Breast epithelium (tissue), 4 donors: ENCODE data around the gene PAFAH1B1. TPM values are rescaled to one million over a fixed set of nuclear protein-coding genes. Genes with fewer than 3 reads are reported as not detected.
A peak's percentile ranks its signal among the peaks of the same experiment; 100 is the strongest.

Experiments
- DNase-seq, 2 donors: peaks; one replicate each; pipeline ENCODE4 v3.0.0-alpha.2; 2019; ENCODE audit warnings: low spot score in 2 of 2
- H3K27ac ChIP-seq, 2 donors: fragments of 200-600 bp; sonication (generic) in 1 of 2; one replicate each; pipeline ENCODE4 v1.5.1; 2016 to 2019; ENCODE audit warnings: mild to moderate bottlenecking in 1 of 2
- H3K27me3 ChIP-seq, 2 donors: fragments of 200-600 bp; sonication (generic) in 1 of 2; one replicate each; pipeline versions ENCODE4 v1.5.1 to v1.6.0; 2017 to 2019; ENCODE audit warnings: control low read depth in 1 of 2, mild to moderate bottlenecking in 1 of 2
- H3K36me3 ChIP-seq: fragments of 200-600 bp; one replicate; pipeline ENCODE4 v1.5.1; 2019
- H3K4me1 ChIP-seq, 2 donors: fragments of 200-600 bp; sonication (generic); one replicate each; pipeline ENCODE4 v1.5.1; 2016 to 2019; ENCODE audit warnings: control low read depth in 1 of 2
- H3K4me3 ChIP-seq, 3 donors: fragments of 200-600 bp; sonication (generic); 1 replicate in 2 of 3; 2 replicates in 1 of 3; pipeline ENCODE4 v1.5.1; 2016 to 2019; ENCODE audit warnings: mild to moderate bottlenecking in 3 of 3, moderate library complexity in 2 of 3
- H3K9me3 ChIP-seq, 2 donors: fragments of 200-600 bp; sonication (generic) in 1 of 2; one replicate each; pipeline ENCODE4 v1.5.1; 2016 to 2019; ENCODE audit warnings: control low read depth in 1 of 2
- POLR2A ChIP-seq: fragments of 450-650 bp; IDR thresholded peaks from one replicate; pipeline ENCODE4 v1.6.1; 2016; ENCODE audit warnings: antibody characterized with exemption, mild to moderate bottlenecking, moderate library complexity
- POLR2AphosphoS5 ChIP-seq, 3 donors: sonication (generic); formaldehyde crosslinking; IDR thresholded peaks; one replicate each; pipeline ENCODE4 v1.6.1; 2017; ENCODE audit warnings: antibody characterized with exemption in 3 of 3
- intact Hi-C: fragments of 100-400 bp; cut with DNase I; formaldehyde crosslinking; loops from one replicate; pipeline ENCODE4 v1.15.1; 2023; ENCODE audit warnings: low total_unique reads
- total RNA-seq, 3 donors: library from RNA; depleted of rRNA; stranded (reverse); fragments of >200 nt; gene quantifications; one replicate each; pipeline ENCODE4 v1.1.0, GENCODE V29; 2016
- TF ChIP-seq, protein P1 (sequence below), 3 donors: fragments of 450-650 bp; IDR thresholded peaks; one replicate each; pipeline ENCODE4 v1.5.1; 2016 to 2017; ENCODE audit warnings: antibody characterized with exemption in 3 of 3, mild to moderate bottlenecking in 3 of 3, moderate library complexity in 3 of 3

Gene PAFAH1B1
- total RNA-seq, 3 donors from 2014 or later: 99.5 to 134 (median 119) TPM

DNA sequence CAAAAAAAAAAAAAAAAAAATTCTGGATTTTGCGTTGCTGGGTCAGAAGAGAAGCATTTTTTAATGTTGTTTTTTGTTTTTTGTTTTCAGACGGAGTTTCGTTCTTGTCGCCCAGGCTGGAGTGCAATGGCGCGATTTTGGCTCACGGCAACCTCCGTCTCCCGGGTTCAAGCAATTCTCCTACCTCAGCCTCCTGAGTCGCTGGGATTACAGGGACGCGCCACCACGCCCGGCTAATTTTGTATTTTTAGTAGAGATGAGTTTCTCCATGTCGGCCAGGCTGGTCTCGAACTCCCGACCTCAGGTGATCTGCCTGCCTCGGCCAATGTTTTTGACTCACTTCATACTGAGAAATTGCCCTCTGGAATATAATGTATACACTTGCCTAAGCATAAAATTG lies 11.0 kb upstream of the PAFAH1B1 start:
- H3K4me1 ChIP-seq: no peaks in the 10 kb centered on the region
- no peaks in the 10 kb centered on the region for H3K27me3 ChIP-seq
- H3K36me3 ChIP-seq: no peaks in the 10 kb centered on the region
- no peak overlapping the region for H3K4me3 ChIP-seq
- DNase-seq: no peak
- intact Hi-C loops: no loop called here
- TF ChIP-seq, protein P1, sequence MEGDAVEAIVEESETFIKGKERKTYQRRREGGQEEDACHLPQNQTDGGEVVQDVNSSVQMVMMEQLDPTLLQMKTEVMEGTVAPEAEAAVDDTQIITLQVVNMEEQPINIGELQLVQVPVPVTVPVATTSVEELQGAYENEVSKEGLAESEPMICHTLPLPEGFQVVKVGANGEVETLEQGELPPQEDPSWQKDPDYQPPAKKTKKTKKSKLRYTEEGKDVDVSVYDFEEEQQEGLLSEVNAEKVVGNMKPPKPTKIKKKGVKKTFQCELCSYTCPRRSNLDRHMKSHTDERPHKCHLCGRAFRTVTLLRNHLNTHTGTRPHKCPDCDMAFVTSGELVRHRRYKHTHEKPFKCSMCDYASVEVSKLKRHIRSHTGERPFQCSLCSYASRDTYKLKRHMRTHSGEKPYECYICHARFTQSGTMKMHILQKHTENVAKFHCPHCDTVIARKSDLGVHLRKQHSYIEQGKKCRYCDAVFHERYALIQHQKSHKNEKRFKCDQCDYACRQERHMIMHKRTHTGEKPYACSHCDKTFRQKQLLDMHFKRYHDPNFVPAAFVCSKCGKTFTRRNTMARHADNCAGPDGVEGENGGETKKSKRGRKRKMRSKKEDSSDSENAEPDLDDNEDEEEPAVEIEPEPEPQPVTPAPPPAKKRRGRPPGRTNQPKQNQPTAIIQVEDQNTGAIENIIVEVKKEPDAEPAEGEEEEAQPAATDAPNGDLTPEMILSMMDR (IDR thresholded peaks at IDR 0.05): no peak
- TF ChIP-seq POLR2AphosphoS5 (IDR thresholded peaks at IDR 0.05): no peak
- no peak for TF ChIP-seq POLR2A
- no peak overlapping the region for H3K27ac ChIP-seq
- H3K9me3 ChIP-seq: no peaks in the 10 kb centered on the region

DNA sequence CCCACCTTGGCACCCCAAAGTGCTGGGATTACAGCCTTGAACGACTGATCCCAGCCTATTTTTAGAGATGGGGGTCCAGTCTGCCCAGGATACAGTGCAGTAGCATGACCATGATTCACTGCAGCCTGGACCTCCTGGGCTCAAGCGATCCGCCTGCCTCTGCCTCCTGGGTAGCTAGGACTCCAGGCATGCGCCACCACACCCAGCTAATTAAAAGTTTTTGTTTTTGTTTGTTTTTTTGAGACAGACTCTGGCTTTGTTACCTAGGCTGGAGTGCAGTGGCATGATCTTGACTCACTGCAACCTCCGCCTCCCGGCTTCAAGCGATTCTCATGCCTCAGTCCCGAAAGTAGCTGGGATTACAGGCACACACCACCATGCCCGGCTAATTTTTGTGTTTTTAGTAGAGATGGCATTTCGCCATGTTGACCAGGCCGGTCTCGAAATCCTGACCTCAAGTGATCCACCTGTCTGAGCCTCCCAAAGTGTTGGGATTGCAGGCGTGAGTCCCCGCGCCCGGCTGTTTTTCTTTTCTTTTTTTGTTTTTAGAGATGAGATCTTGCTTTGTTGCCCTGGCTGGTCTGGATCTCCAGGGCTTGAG lies 2.3 kb upstream of the PAFAH1B1 start:
- intact Hi-C loops: no loop called here
- Histone ChIP-seq H3K4me3 (no peak overlapping the region), H3K27me3 (no peaks in the 10 kb centered on the region)

DNA sequence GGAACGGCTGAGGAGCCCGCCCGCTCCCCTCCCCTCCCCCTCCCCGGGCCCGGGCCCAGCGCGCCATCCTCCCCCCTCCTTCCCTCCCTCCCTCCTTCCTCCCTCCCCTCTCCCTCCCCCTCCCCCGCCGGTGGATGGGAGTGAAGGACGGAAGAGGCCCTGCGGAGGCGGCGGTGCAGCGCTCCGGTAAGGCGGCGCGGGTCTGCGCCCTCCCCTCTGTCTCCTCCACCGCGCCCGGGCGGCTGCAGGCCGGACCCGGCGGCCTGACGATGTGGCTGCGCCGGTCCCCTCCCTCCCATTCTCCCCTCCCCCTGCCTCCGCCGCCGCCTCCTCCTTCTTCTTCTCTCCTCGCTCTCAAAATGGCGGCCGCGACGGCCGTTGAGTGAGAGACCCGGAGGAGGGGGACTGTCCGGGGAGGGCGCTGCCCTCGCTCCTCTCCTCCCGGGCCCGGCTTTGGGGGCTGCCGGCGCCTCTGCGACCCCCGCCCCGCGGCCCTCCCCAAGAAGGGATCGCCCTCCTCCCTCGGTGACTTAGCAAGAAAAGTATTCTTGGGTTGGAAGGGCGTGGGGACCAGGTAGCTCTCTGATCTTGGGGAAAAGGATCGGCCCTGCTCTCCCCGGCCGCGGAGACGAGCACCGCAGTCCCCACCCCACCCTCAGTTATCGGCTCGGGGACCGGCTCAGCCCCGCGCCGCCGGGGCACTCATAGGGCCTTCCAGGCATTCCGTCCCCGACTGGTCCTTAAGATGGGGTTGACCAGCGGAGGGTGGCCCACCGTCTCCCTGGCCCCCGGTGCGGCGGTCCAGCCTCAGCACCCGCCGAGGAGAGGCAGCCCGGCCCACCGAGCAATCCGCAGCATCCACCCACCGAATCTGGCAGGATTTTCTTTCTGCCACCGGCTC lies 617 bp downstream of the PAFAH1B1 start:
- intact Hi-C loops: no loop called here
- H3K27me3 ChIP-seq: no peaks in the 10 kb centered on the region
- peaks cover 0 to 8% of the 10 kb centered on the region in 2 donors for H3K4me1 ChIP-seq
- peak overlapping the region; percentile 99 for H3K27ac ChIP-seq
- DNase-seq: peak; percentile 72 to 82
- peak overlapping the region; percentile 93 to 99 (median 93) for H3K4me3 ChIP-seq
- TF ChIP-seq, protein P1 (IDR thresholded peaks at IDR 0.05): no peak
- TF ChIP-seq POLR2AphosphoS5 (IDR thresholded peaks at IDR 0.05) (no peak), POLR2A (no peak)
- H3K9me3 ChIP-seq: no peaks in the 10 kb centered on the region
- no peaks in the 10 kb centered on the region for H3K36me3 ChIP-seq

More for the DNA sequence above, 2.3 kb upstream of the PAFAH1B1 start:
- H3K36me3 ChIP-seq: no peaks in the 10 kb centered on the region
- TF ChIP-seq, protein P1 (IDR thresholded peaks at IDR 0.05): no peak
- TF ChIP-seq POLR2AphosphoS5 (IDR thresholded peaks at IDR 0.05): no peak
- TF ChIP-seq POLR2A: no peak
- DNase-seq: no peak
- peaks cover 0 to 1% of the 10 kb centered on the region in 2 donors for H3K4me1 ChIP-seq
- H3K9me3 ChIP-seq: no peaks in the 10 kb centered on the region
- no peak overlapping the region for H3K27ac ChIP-seq

DNA sequence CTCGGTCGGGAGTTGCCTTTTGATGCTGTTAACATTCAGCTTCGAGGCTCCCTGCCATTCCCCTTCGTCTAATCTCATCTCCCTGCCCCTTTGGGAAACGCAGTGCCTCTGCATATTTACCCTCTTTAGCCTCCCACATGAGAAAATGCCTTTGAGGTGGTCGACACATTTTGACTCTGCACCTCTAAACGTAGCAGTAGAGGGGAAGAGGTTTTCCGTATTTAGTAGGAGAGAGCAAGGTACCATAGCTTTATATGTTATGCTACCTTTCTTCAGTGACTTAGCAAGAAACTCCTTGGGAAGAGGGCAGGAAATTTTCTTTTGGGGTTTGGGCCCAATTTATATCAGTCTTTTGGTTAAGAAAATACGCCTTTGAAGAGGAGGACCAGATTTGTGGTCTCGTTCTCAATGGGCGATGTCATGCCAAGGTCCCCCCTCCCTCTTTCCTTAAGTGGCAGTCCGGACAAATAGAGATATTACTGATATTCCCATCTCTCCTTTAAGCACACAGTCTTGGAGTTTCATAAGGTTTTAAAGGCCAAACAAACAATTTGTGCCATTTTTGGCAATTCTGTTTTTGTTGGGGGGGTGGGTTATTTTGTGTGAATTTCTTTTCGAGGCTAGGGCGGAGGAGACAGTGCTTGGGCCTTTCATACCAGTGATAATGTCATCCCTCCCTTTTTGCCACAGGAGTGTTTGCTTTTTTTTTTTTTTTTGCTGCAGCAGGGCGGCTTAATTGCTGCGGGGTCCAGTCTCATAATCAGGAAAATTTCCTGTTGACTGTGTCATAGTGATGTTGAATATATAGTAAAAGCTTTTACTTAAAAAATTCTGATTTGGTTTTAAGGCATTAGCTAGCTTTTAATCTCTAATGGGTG lies 1.5 kb downstream of the PAFAH1B1 start:
- Histone ChIP-seq H3K36me3 (no peaks in the 10 kb centered on the region), H3K27ac (peak overlapping the region; percentile 99), H3K27me3 (no peaks in the 10 kb centered on the region), H3K9me3 (no peaks in the 10 kb centered on the region), H3K4me1 (peaks cover 0 to 11% of the 10 kb centered on the region in 2 donors), H3K4me3 (peak overlapping the region; percentile 93 to 99 (median 93))
- no peak for DNase-seq
- intact Hi-C loops: no loop called here
- TF ChIP-seq POLR2AphosphoS5 (IDR thresholded peaks at IDR 0.05): peak in 1 of 3 donors; percentile 20
- TF ChIP-seq, protein P1 (IDR thresholded peaks at IDR 0.05): no peak
- TF ChIP-seq POLR2A: no peak
